Measurements from ENCODE around the gene MST1.
A peak's percentile ranks its signal among the peaks of the same experiment; 100 is the strongest.
"Not testable (repeated sequence)": the region's sequence is repeated elsewhere in the genome, so short reads cannot be mapped to it uniquely, and the experiment has no call there.

The MST1 gene

DNA sequence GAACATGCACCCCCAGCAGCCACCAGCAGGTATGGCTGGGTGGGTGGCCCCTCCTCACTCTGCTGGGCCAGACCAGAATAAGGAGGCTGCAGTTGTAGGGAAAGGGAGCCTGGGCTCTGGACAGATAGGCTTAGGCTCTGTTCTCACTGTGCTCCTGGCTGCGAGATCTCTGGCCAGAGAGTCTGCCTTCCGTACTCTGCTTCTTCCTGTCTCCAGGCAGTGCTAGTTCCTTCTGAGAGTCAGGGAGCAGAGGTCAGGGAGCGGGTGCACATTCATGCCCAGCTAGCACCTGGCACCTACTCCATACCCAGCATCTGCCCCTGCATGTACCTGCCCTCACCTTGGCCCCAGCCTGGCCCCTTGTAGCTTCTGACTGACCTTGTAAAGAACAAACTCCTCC is 2.2 kb upstream of the MST1 start:
- H3K4me3 ChIP-seq (ENCODE audit: control insufficient read depth in 1 of 7, extremely low read depth in 1 of 7, insufficient read depth in 4 of 7, low read depth in 2 of 7, low read length in 6 of 7); DNase-seq; H3K9me3 ChIP-seq (ENCODE audit: control extremely low read depth in 1 of 5, control insufficient read depth in 4 of 5, insufficient read depth in 2 of 5, low read depth in 1 of 5, low read length in 4 of 5); H3K27me3 ChIP-seq (replicated peaks in 2 of 5; ENCODE audit: control insufficient read depth in 4 of 5, insufficient read depth in 5 of 5, low read length in 4 of 5); H3K36me3 ChIP-seq (ENCODE audit: control insufficient read depth in 4 of 4, insufficient read depth in 4 of 4, low read length in 3 of 4); H3K27ac ChIP-seq (ENCODE audit: insufficient read depth in 1 of 2, low read depth in 1 of 2, low read length in 2 of 2, poor library complexity in 1 of 2, severe bottlenecking in 2 of 2); POLR2A ChIA-PET; CTCF ChIA-PET: not testable (repeated sequence)
- 90% methylated on average over 2 of the region's 3 CpGs for WGBS (ENCODE audit: insufficient coverage)
- H3K4me1 ChIP-seq (ENCODE audit: control extremely low read depth in 1 of 4, control insufficient read depth in 4 of 4, insufficient read depth in 4 of 4, low read length in 3 of 4): peaks cover 0 to 30% (median 23%) of the 10 kb centered on the region in 4 experiments

DNA sequence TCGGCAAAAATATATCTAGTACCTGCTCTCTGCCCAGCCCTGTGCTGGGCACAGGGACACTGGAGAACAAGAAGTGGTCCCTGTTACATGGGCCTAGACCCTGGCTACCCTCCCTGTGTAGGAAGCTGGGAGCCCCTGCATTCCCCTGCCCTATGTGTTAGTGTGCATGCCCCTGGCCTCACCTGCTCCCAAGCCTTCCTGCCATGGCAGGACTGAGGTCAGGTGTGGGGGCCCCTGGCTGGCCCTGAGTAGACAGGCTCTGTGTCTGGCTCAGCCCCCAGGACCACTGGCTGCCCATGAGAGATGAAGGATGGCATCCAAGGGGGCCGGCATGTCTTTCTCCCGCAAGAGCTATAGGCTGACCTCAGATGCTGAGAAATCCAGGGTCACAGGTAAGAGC is 1.6 kb upstream of the MST1 start:
- POLR2A ChIA-PET; H3K4me3 ChIP-seq (ENCODE audit: control insufficient read depth in 1 of 7, extremely low read depth in 1 of 7, insufficient read depth in 4 of 7, low read depth in 2 of 7, low read length in 6 of 7); CTCF ChIA-PET; H3K27ac ChIP-seq (ENCODE audit: insufficient read depth in 1 of 2, low read depth in 1 of 2, low read length in 2 of 2, poor library complexity in 1 of 2, severe bottlenecking in 2 of 2); H3K36me3 ChIP-seq (ENCODE audit: control insufficient read depth in 4 of 4, insufficient read depth in 4 of 4, low read length in 3 of 4); H3K27me3 ChIP-seq (replicated peaks in 2 of 5; ENCODE audit: control insufficient read depth in 4 of 5, insufficient read depth in 5 of 5, low read length in 4 of 5); DNase-seq; H3K9me3 ChIP-seq (ENCODE audit: control extremely low read depth in 1 of 5, control insufficient read depth in 4 of 5, insufficient read depth in 2 of 5, low read depth in 1 of 5, low read length in 4 of 5): not testable (repeated sequence)
- peaks cover 0 to 30% (median 24%) of the 10 kb centered on the region in 4 experiments for H3K4me1 ChIP-seq (ENCODE audit: control extremely low read depth in 1 of 4, control insufficient read depth in 4 of 4, insufficient read depth in 4 of 4, low read length in 3 of 4)
- WGBS (ENCODE audit: insufficient coverage): 100% methylated on average over 1 of the region's 3 CpGs

DNA sequence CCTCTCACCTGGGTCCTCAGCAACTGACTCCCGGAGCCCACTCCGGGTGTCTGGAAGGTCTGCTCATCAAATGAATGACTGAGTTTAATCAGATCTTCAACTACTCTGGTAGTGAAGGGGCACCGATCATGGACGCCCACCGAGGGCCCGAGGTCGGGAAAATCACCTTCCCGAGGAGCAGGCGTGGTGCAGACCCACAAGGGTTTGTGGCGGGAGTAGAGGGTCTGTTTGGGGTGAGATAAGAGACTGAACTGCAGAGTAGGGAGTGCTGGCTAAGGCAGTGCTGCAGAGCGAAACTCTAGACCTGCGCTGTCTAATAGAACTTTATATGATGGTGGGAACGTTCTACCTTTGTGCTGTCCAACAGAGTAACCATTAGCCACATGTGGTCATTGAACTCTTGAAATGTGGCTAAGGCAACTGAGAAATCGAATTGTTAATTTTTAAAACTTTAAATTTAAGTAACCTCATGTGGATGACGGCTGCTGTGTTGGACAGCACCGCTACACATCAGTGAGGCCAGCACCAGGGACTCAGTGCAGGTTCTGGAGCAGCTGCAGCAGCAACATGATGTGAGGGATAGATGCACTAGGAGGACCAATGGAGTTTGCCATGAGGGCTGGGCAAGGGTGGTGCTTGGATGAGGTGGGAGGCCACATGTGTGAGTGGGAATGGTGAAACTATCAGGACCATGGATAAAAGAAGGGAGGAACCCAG is 792 bp upstream of the MST1 start:
- POLR2A ChIA-PET; H3K36me3 ChIP-seq (ENCODE audit: control insufficient read depth in 4 of 4, insufficient read depth in 4 of 4, low read length in 3 of 4); H3K9me3 ChIP-seq (ENCODE audit: control extremely low read depth in 1 of 5, control insufficient read depth in 4 of 5, insufficient read depth in 2 of 5, low read depth in 1 of 5, low read length in 4 of 5): not testable (repeated sequence)
- Histone ChIP-seq H3K27me3 (replicated peaks in 2 of 5; ENCODE audit: control insufficient read depth in 4 of 5, insufficient read depth in 5 of 5, low read length in 4 of 5) (peaks cover 0 to 12% (median 2%) of the 10 kb centered on the region in 5 experiments), H3K27ac (ENCODE audit: insufficient read depth in 1 of 2, low read depth in 1 of 2, low read length in 2 of 2, poor library complexity in 1 of 2, severe bottlenecking in 2 of 2) (peak overlapping the region; percentile 70 to 83), H3K4me3 (ENCODE audit: control insufficient read depth in 1 of 7, extremely low read depth in 1 of 7, insufficient read depth in 4 of 7, low read depth in 2 of 7, low read length in 6 of 7) (peak overlapping the region; percentile 78 to 91 (median 82)), H3K4me1 (ENCODE audit: control extremely low read depth in 1 of 4, control insufficient read depth in 4 of 4, insufficient read depth in 4 of 4, low read length in 3 of 4) (peaks cover 0 to 30% (median 25%) of the 10 kb centered on the region in 4 experiments)
- 10% methylated on average over 4 of the region's 16 CpGs for WGBS (ENCODE audit: insufficient coverage)
- DNase-seq: peak; percentile 20 to 57 (median 41)
- CTCF ChIA-PET: interaction anchor here (0.6 kb wide), 1 partner anchor 12 kb away, joined by 3 read pairs; no protein-coding TSS in a partner anchor

DNA sequence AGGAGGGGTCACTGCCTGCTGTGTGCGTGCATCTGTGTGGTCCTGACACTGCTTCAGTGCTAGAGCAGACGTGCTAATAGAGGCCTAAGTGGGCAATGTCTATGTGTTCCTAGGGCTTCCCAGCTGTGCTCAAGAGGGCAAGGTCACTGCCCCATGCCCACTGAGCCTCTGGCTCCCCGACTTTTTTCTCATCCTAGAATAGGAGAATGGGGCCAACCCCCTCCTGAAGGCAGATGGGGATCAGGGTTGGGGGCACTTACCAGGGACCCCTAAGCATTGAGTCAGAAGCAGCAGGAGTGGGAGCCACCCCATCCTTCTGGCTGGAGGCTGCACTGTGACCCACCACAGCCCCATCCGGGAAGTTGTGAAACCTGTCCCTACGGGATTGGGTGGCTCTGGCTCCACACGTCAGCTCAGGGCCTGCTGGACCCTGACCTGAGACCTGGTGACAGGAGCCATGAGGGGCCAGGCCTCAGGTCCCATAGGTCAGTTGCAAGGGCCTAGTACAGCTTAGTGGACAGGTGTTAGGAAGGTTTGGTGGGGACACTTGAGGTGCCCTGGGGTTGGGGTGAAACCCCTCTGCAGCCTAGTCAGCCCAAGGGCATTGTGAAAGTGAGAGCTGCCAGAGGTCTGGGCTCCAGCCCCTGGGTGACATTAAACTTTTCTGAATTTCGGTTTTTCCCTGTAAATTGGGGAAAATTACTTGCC is 782 bp downstream of the MST1 start:
- DNase-seq; CTCF ChIA-PET; H3K9me3 ChIP-seq (ENCODE audit: control extremely low read depth in 1 of 5, control insufficient read depth in 4 of 5, insufficient read depth in 2 of 5, low read depth in 1 of 5, low read length in 4 of 5): not testable (repeated sequence)
- POLR2A ChIA-PET: interaction anchor here (0.6 kb wide), 1 partner anchor 24 kb away, joined by 3 read pairs; no protein-coding TSS in a partner anchor
- Histone ChIP-seq H3K27ac (ENCODE audit: insufficient read depth in 1 of 2, low read depth in 1 of 2, low read length in 2 of 2, poor library complexity in 1 of 2, severe bottlenecking in 2 of 2) (peak overlapping the region in 1 of 2 experiments; percentile 83), H3K4me1 (ENCODE audit: control extremely low read depth in 1 of 4, control insufficient read depth in 4 of 4, insufficient read depth in 4 of 4, low read length in 3 of 4) (peaks cover 0 to 30% (median 25%) of the 10 kb centered on the region in 4 experiments), H3K36me3 (ENCODE audit: control insufficient read depth in 4 of 4, insufficient read depth in 4 of 4, low read length in 3 of 4) (peaks cover 2 to 10% (median 5%) of the 10 kb centered on the region in 4 experiments), H3K4me3 (ENCODE audit: control insufficient read depth in 1 of 7, extremely low read depth in 1 of 7, insufficient read depth in 4 of 7, low read depth in 2 of 7, low read length in 6 of 7) (peak overlapping the region in 6 of 7 experiments; percentile 80 to 91 (median 85)), H3K27me3 (replicated peaks in 2 of 5; ENCODE audit: control insufficient read depth in 4 of 5, insufficient read depth in 5 of 5, low read length in 4 of 5) (peaks cover 0 to 14% (median 2%) of the 10 kb centered on the region in 5 experiments)
- WGBS (ENCODE audit: insufficient coverage): 100% methylated on average over 4 of the region's 7 CpGs

DNA sequence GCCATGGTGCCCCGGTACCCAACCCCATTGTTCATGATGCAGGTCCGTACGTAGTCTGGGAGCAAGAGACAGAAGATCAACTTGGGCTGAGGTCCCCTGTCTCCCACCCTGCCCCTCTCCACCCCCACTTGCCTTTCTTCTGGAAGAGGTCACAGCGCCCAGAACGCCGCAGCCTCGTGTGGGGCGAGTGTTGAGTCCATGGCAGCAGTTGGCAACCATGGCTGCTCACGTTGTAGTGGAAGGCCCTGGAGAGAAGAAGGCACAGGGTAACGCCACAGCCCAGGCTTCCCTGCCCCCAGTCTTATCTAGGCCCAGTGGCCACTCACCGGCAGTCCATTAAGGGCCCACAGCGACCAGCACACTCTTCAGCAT is 1.9 kb downstream of the MST1 start:
- not testable (repeated sequence) for DNase-seq
- WGBS (ENCODE audit: insufficient coverage): 100% methylated on average over 3 of the region's 12 CpGs

DNA sequence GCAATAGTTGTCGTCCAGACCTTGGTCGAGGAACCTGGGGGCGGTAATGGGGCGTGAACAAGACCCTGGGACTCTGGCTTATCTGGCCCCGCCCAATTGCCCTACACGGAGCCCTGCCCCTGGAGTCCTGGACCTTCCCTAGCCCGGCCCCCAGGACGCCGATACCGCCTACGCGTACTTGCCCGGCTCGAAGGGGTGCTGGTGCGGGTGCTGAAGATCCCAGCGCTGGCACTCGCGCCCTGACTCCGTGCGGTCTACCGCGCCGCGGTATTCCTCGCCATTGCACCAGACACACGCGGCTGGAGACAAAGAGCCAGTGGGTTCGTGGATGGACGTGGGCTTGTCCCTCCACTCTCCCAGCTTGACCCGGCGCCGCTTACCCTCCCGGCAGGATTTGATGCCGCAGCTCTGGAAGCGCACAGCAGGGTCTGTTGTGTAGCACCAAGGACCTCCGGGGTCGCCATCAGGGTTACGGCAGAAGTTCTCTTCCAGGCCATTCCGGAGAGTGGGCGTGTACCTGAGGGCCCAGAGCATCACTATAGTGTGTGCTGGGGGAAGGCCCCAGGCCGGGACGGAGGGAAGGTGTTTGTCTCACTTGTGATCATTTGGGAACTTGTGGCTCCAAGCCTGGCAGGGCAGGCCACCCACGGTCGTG is 2.4 kb downstream of the MST1 start:
- H3K27ac ChIP-seq (ENCODE audit: insufficient read depth in 1 of 2, low read depth in 1 of 2, low read length in 2 of 2, poor library complexity in 1 of 2, severe bottlenecking in 2 of 2); POLR2A ChIA-PET; H3K9me3 ChIP-seq (ENCODE audit: control extremely low read depth in 1 of 5, control insufficient read depth in 4 of 5, insufficient read depth in 2 of 5, low read depth in 1 of 5, low read length in 4 of 5); CTCF ChIA-PET: not testable (repeated sequence)
- peaks cover 0 to 30% (median 25%) of the 10 kb centered on the region in 4 experiments for H3K4me1 ChIP-seq (ENCODE audit: control extremely low read depth in 1 of 4, control insufficient read depth in 4 of 4, insufficient read depth in 4 of 4, low read length in 3 of 4)
- peaks cover 0 to 14% (median 2%) of the 10 kb centered on the region in 5 experiments for H3K27me3 ChIP-seq (replicated peaks in 2 of 5; ENCODE audit: control insufficient read depth in 4 of 5, insufficient read depth in 5 of 5, low read length in 4 of 5)
- WGBS (ENCODE audit: insufficient coverage): 18% methylated on average over 37 of the region's 44 CpGs
- peak overlapping the region in 5 of 7 experiments; percentile 26 to 69 (median 37) for H3K4me3 ChIP-seq (ENCODE audit: control insufficient read depth in 1 of 7, extremely low read depth in 1 of 7, insufficient read depth in 4 of 7, low read depth in 2 of 7, low read length in 6 of 7)
- DNase-seq: peak; percentile 34 to 63 (median 51)
- peaks cover 6 to 26% (median 19%) of the 10 kb centered on the region in 4 experiments for H3K36me3 ChIP-seq (ENCODE audit: control insufficient read depth in 4 of 4, insufficient read depth in 4 of 4, low read length in 3 of 4)

More for the DNA sequence above, 1.9 kb downstream of the MST1 start:
- H3K4me3 ChIP-seq (ENCODE audit: control insufficient read depth in 1 of 7, extremely low read depth in 1 of 7, insufficient read depth in 4 of 7, low read depth in 2 of 7, low read length in 6 of 7); POLR2A ChIA-PET; H3K9me3 ChIP-seq (ENCODE audit: control extremely low read depth in 1 of 5, control insufficient read depth in 4 of 5, insufficient read depth in 2 of 5, low read depth in 1 of 5, low read length in 4 of 5); CTCF ChIA-PET; H3K27ac ChIP-seq (ENCODE audit: insufficient read depth in 1 of 2, low read depth in 1 of 2, low read length in 2 of 2, poor library complexity in 1 of 2, severe bottlenecking in 2 of 2): not testable (repeated sequence)
- Histone ChIP-seq H3K36me3 (ENCODE audit: control insufficient read depth in 4 of 4, insufficient read depth in 4 of 4, low read length in 3 of 4) (peaks cover 6 to 21% (median 14%) of the 10 kb centered on the region in 4 experiments), H3K4me1 (ENCODE audit: control extremely low read depth in 1 of 4, control insufficient read depth in 4 of 4, insufficient read depth in 4 of 4, low read length in 3 of 4) (peaks cover 0 to 30% (median 25%) of the 10 kb centered on the region in 4 experiments), H3K27me3 (replicated peaks in 2 of 5; ENCODE audit: control insufficient read depth in 4 of 5, insufficient read depth in 5 of 5, low read length in 4 of 5) (peaks cover 0 to 14% (median 2%) of the 10 kb centered on the region in 5 experiments)
